HepG2 (cell line): ENCODE data around the gene TTC31. TPM values are rescaled to one million over a fixed set of nuclear protein-coding genes. Genes with fewer than 3 reads are reported as not detected.

Experiments used
- ATF2 ChIP-seq: sonication (generic); formaldehyde crosslinking; IDR thresholded peaks from 2 replicates; pipeline ENCODE4 v1.4.0; 2020; ENCODE audit warnings: missing genetic modification reagents
- CEBPG ChIP-seq: IDR thresholded peaks from 2 replicates; pipeline ENCODE4 v1.6.1; 2016
- KLF6 ChIP-seq: IDR thresholded peaks from 2 replicates; pipeline ENCODE4 v1.8.0; 2016; ENCODE audit warnings: missing biosample characterization, missing genetic modification reagents
- NAIF1 ChIP-seq: sonication (generic); formaldehyde crosslinking; IDR thresholded peaks from 2 replicates; pipeline ENCODE4 v1.5.0; 2020; ENCODE audit warnings: mild to moderate bottlenecking, missing genetic modification reagents, borderline replicate concordance
- SKIL ChIP-seq: sonication (generic); formaldehyde crosslinking; IDR thresholded peaks from 2 replicates; pipeline ENCODE4 v1.8.0; 2022; ENCODE audit warnings: missing genetic modification reagents, mild to moderate bottlenecking, moderate library complexity, borderline replicate concordance
- ZC3H13 ChIP-seq: sonication (generic); formaldehyde crosslinking; IDR thresholded peaks from 2 replicates; pipeline ENCODE4 v1.8.1; 2023; ENCODE audit warnings: mild to moderate bottlenecking, missing genetic modification reagents, moderate library complexity
- ZFP91 ChIP-seq: sonication (generic); formaldehyde crosslinking; IDR thresholded peaks from 2 replicates; pipeline ENCODE4 v1.9.0; 2022; ENCODE audit warnings: missing genetic modification reagents, mild to moderate bottlenecking, borderline replicate concordance
- ZNF441 ChIP-seq: sonication (generic); formaldehyde crosslinking; IDR thresholded peaks from 2 replicates; pipeline ENCODE4 v1.7.0; 2021; ENCODE audit warnings: missing genetic modification reagents, borderline replicate concordance
- ZNF446 ChIP-seq: sonication (generic); formaldehyde crosslinking; IDR thresholded peaks from 2 replicates; pipeline ENCODE4 v1.5.0; 2020; ENCODE audit warnings: mild to moderate bottlenecking, missing genetic modification reagents
- ZNF556 ChIP-seq: sonication (generic); formaldehyde crosslinking; IDR thresholded peaks from 2 replicates; pipeline ENCODE4 v1.4.0; 2020; ENCODE audit warnings: mild to moderate bottlenecking, missing genetic modification reagents, borderline replicate concordance
- ZNF558 ChIP-seq: sonication (generic); formaldehyde crosslinking; IDR thresholded peaks from 2 replicates; pipeline ENCODE4 v1.9.0; 2022; ENCODE audit warnings: mild to moderate bottlenecking, missing genetic modification reagents, borderline replicate concordance
- ZNF773 ChIP-seq: sonication (generic); formaldehyde crosslinking; IDR thresholded peaks from 2 replicates; pipeline ENCODE4 v1.4.0; 2020; ENCODE audit warnings: missing genetic modification reagents, borderline replicate concordance
- ZNF784 ChIP-seq: sonication (generic); formaldehyde crosslinking; IDR thresholded peaks from 2 replicates; pipeline ENCODE4 v1.5.1; 2020; ENCODE audit warnings: missing genetic modification reagents, mild to moderate bottlenecking, borderline replicate concordance
- polyA plus RNA-seq, 8 experiments: library from polyadenylated mRNA; depleted of rRNA in 3 of 8; stranded (reverse) in 7 of 8; unstranded in 1 of 8; fragments of >200 nt; fragmentation: Illumina TruSeq in 4 of 8; extraction: Trizol in 4 of 8; gene quantifications; 2 replicates each; pipeline versions ENCODE4 v1.2.1 to v1.2.3, GENCODE V29; 2011 to 2016; ENCODE audit warnings: low read depth in 4 of 8, missing spikeins in 1 of 8, mixed read lengths in 1 of 8; ENCODE audit not compliant: insufficient read depth in 1 of 8
- total RNA-seq, 5 experiments: library from RNA; depleted of rRNA; stranded (reverse); fragments of >200 nt; fragmentation: Illumina TruSeq; extraction: Trizol; gene quantifications; 2 replicates each; pipeline ENCODE4 v1.2.3, GENCODE V29; 2016; ENCODE audit warnings: low read depth in 1 of 5
- TF ChIP-seq, protein P1 (sequence below): sonication (generic); formaldehyde crosslinking; IDR thresholded peaks from 2 replicates; pipeline ENCODE4 v1.8.1; 2023; ENCODE audit warnings: mild to moderate bottlenecking, missing genetic modification reagents, borderline replicate concordance
- TF ChIP-seq, protein P2 (sequence below): IDR thresholded peaks from 2 replicates; pipeline ENCODE4 v1.6.1; 2016; ENCODE audit warnings: missing compliant biosample characterization, missing genetic modification reagents, borderline replicate concordance
- TF ChIP-seq, protein P3 (sequence below): sonication (generic); formaldehyde crosslinking; IDR thresholded peaks from 2 replicates; pipeline ENCODE4 v1.4.0; 2020; ENCODE audit warnings: missing genetic modification reagents

TTC31 gene
- total and polyA plus RNA-seq, 2 of the 13 experiments (the other 11 are each of a cell fraction or from before 2014, with no cell fraction given) = 28.3 to 39.5 TPM

DNA sequence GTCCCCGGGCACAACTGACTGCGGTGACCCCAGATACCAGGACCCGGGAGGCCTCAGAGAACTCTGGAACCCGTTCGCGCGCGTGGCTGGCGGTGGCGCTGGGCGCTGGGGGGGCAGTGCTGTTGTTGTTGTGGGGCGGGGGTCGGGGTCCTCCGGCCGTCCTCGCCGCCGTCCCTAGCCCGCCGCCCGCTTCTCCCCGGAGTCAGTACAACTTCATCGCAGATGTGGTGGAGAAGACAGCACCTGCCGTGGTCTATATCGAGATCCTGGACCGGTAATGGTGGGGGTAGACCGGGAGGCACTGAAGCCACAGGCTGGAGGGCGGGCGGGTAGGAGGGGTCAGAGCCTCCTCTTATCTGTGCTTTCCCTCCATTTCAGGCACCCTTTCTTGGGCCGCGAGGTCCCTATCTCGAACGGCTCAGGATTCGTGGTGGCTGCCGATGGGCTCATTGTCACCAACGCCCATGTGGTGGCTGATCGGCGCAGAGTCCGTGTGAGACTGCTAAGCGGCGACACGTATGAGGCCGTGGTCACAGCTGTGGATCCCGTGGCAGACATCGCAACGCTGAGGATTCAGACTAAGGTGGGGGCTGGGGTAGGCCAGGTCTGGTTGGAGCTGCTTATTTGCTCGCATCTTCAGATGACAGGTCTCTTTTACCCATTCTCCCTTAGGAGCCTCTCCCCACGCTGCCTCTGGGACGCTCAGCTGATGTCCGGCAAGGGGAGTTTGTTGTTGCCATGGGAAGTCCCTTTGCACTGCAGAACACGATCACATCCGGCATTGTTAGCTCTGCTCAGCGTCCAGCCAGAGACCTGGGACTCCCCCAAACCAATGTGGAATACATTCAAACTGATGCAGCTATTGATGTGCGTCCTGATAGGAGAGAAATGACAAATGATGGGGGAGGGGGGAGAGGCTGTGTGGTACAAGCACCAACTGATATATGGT lies 47.6 kb downstream of the TTC31 start (continued):
- TF ChIP-seq ATF2 (CRISPR knock-in tag) (no peak), ZFP91 (CRISPR knock-in tag) (0 out of 2 replicates have a peak, but pooled peaks have one; percentile 4), ZC3H13 (CRISPR knock-in tag) (0 out of 2 replicates have a peak, but pooled peaks have one; percentile 17), ZNF784 (CRISPR knock-in tag) (peak; percentile 7; the same call in 1 of the 2 replicates), NAIF1 (no peak), ZNF558 (CRISPR knock-in tag) (no peak), ZNF556 (CRISPR knock-in tag) (0 out of 2 replicates have a peak, but pooled peaks have one; percentile 2), ZNF441 (CRISPR knock-in tag) (0 out of 2 replicates have a peak, but pooled peaks have one; percentile 9), CEBPG (no peak), ZNF446 (0 out of 2 replicates have a peak, but pooled peaks have one; percentile 30), ZNF773 (CRISPR knock-in tag) (no peak), SKIL (0 out of 2 replicates have a peak, but pooled peaks have one; percentile 31), KLF6 (no peak)
- TF ChIP-seq, protein P1, sequence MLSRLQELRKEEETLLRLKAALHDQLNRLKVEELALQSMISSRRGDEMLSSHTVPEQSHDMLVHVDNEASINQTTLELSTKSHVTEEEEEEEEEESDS = 0 out of 2 replicates have a peak, but pooled peaks have one; percentile 1
- TF ChIP-seq, protein P2, sequence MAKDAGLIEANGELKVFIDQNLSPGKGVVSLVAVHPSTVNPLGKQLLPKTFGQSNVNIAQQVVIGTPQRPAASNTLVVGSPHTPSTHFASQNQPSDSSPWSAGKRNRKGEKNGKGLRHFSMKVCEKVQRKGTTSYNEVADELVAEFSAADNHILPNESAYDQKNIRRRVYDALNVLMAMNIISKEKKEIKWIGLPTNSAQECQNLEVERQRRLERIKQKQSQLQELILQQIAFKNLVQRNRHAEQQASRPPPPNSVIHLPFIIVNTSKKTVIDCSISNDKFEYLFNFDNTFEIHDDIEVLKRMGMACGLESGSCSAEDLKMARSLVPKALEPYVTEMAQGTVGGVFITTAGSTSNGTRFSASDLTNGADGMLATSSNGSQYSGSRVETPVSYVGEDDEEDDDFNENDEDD (CRISPR knock-in tag) = peak; percentile 45; the same call in 1 of the 2 replicates
- TF ChIP-seq, protein P3, sequence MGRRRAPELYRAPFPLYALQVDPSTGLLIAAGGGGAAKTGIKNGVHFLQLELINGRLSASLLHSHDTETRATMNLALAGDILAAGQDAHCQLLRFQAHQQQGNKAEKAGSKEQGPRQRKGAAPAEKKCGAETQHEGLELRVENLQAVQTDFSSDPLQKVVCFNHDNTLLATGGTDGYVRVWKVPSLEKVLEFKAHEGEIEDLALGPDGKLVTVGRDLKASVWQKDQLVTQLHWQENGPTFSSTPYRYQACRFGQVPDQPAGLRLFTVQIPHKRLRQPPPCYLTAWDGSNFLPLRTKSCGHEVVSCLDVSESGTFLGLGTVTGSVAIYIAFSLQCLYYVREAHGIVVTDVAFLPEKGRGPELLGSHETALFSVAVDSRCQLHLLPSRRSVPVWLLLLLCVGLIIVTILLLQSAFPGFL (CRISPR knock-in tag) = no peak
